HG03460 (cell line): ENCODE measurements around the gene MTAP.

ENCODE experiments used
- ATAC-seq: cut with Tn5 transposase; IDR thresholded peaks from one replicate; pipeline ENCODE4 v1.9.1; 2021; ENCODE audit not compliant: unreplicated experiment

Gene MTAP

GRCh38 chr9:21841133-21841532 is 38.7 kb downstream of the MTAP start:
- ATAC-seq: no peak

GRCh38 chr9:21848615-21849014 is 46.2 kb downstream of the MTAP start:
- no peak for ATAC-seq

- ATAC-seq: peak; percentile 98
Measured at GRCh38 chr9:21852754-21853153, 50.3 kb downstream of the MTAP start.

GRCh38 chr9:21853414-21853813 is 51.0 kb downstream of the MTAP start:
- no peak for ATAC-seq

- no peak for ATAC-seq
Measured at GRCh38 chr9:21854119-21854518, 51.7 kb downstream of the MTAP start.

- ATAC-seq: no peak
Measured at GRCh38 chr9:21854594-21854993, 52.2 kb downstream of the MTAP start.

- ATAC-seq: no peak
Measured at GRCh38 chr9:21856301-21857094, 54.1 kb downstream of the MTAP start.

- ATAC-seq: no peak
Measured at GRCh38 chr9:21862871-21863270, 60.4 kb downstream of the MTAP start.

- no peak for ATAC-seq
Measured at GRCh38 chr9:21864505-21864904, 62.1 kb downstream of the MTAP start.

- ATAC-seq: no peak
Measured at GRCh38 chr9:21866302-21866701, 63.9 kb downstream of the MTAP start.

GRCh38 chr9:21871256-21871975 is 69.0 kb downstream of the MTAP start:
- ATAC-seq: no peak

- ATAC-seq: no peak
Measured at GRCh38 chr9:21872696-21873095, 70.3 kb downstream of the MTAP start.

- ATAC-seq: no peak
Measured at GRCh38 chr9:21873540-21874221, 71.2 kb downstream of the MTAP start.

GRCh38 chr9:21875893-21876292 is 73.5 kb downstream of the MTAP start:
- no peak for ATAC-seq

- ATAC-seq: no peak
Measured at GRCh38 chr9:21883642-21884041, 81.2 kb downstream of the MTAP start.

- ATAC-seq: no peak
Measured at GRCh38 chr9:21889673-21890072, 87.2 kb downstream of the MTAP start.

GRCh38 chr9:21890696-21891095 is 88.3 kb downstream of the MTAP start:
- ATAC-seq: no peak

- ATAC-seq: no peak
Measured at GRCh38 chr9:21901546-21901945, 99.1 kb downstream of the MTAP start.

- no peak for ATAC-seq
Measured at GRCh38 chr9:21902136-21902535, 99.7 kb downstream of the MTAP start.

GRCh38 chr9:21903380-21903965 is 101.0 kb downstream of the MTAP start:
- no peak for ATAC-seq

- no peak for ATAC-seq
Measured at GRCh38 chr9:21904371-21904770, 101.9 kb downstream of the MTAP start.

- ATAC-seq: no peak
Measured at GRCh38 chr9:21904776-21905175, 102.3 kb downstream of the MTAP start.
